ENCODE data around the gene INVS. TPM values are rescaled to one million over a fixed set of nuclear protein-coding genes. Genes with fewer than 3 reads are reported as not detected.

Gene INVS
- total and polyA plus RNA-seq, 2 donors (not counting 1 experiment from before 2014, with no cell fraction given): 13.9 to 37.0 TPM

DNA sequence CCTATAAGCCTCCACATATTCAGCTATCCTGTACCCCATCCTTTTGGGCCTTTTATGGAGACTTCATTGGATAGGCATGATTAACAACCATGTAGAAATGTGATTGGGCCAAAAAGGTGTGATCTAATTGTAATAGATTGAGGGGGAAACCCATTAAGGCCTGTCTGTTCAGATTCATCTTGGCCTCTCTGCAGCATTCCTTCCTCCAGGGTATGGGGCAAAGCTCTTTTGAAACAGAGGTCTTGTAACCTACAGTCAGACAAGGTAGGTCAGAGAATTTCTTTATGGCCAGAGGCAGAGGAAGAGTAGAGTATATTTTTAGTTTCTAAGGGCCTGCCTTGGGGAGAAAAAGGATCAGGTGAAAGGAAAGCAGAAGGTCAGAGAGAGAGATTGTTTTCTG is 98.5 kb downstream of the INVS start:
- Histone ChIP-seq H4K20me1 (ENCODE audit: control insufficient read depth, insufficient read depth, low read length, poor library complexity, severe bottlenecking) (no peaks in the 10 kb centered on the region), H3K4me2 (replicated peaks; ENCODE audit: low read depth, low read length, poor library complexity, severe bottlenecking) (no peak overlapping the region), H3K9me3 (ENCODE audit: control extremely low read depth in 1 of 3, control insufficient read depth in 2 of 3, insufficient read depth in 1 of 3, low read length in 2 of 3) (no peaks in the 10 kb centered on the region), H3K4me3 (ENCODE audit: control extremely low read depth in 1 of 5, extremely low read depth in 1 of 5, insufficient read depth in 1 of 5, low read depth in 2 of 5, low read length in 4 of 5) (no peak overlapping the region), H3K79me2 (ENCODE audit: control insufficient read depth, insufficient read depth, low read length) (no peaks in the 10 kb centered on the region), H3K27me3 (replicated peaks in 1 of 4; ENCODE audit: control extremely low read depth in 1 of 4, control insufficient read depth in 3 of 4, insufficient read depth in 4 of 4, low read length in 3 of 4) (no peaks in the 10 kb centered on the region), H3K4me1 (ENCODE audit: control insufficient read depth in 2 of 2, insufficient read depth in 2 of 2, low read length in 2 of 2) (no peaks in the 10 kb centered on the region), H3K27ac (ENCODE audit: low read length in 2 of 2) (no peak overlapping the region), H2AFZ (ENCODE audit: insufficient read depth, low read depth, low read length, poor library complexity, severe bottlenecking) (no peak overlapping the region), H3K9ac (ENCODE audit: low read length) (no peak overlapping the region), H3K36me3 (replicated peaks in 1 of 2; ENCODE audit: control extremely low read depth in 1 of 2, control insufficient read depth in 1 of 2, extremely low read depth in 1 of 2, insufficient read depth in 2 of 2, low read length in 1 of 2) (no peaks in the 10 kb centered on the region)
- no peak overlapping the region for H3K4me3 Mint-ChIP-seq
- ATAC-seq (ENCODE audit: low read depth) (no peak), DNase-seq (no peak)
- no peaks in the 10 kb centered on the region for H3K9me3 Mint-ChIP-seq (ENCODE audit: insufficient read depth)
- no peaks in the 10 kb centered on the region for H3K4me1 Mint-ChIP-seq
- no peaks in the 10 kb centered on the region for H3K27me3 Mint-ChIP-seq
- intact Hi-C loops (cut with micrococcal nuclease): no loop called here
- TF ChIP-seq, protein P1, sequence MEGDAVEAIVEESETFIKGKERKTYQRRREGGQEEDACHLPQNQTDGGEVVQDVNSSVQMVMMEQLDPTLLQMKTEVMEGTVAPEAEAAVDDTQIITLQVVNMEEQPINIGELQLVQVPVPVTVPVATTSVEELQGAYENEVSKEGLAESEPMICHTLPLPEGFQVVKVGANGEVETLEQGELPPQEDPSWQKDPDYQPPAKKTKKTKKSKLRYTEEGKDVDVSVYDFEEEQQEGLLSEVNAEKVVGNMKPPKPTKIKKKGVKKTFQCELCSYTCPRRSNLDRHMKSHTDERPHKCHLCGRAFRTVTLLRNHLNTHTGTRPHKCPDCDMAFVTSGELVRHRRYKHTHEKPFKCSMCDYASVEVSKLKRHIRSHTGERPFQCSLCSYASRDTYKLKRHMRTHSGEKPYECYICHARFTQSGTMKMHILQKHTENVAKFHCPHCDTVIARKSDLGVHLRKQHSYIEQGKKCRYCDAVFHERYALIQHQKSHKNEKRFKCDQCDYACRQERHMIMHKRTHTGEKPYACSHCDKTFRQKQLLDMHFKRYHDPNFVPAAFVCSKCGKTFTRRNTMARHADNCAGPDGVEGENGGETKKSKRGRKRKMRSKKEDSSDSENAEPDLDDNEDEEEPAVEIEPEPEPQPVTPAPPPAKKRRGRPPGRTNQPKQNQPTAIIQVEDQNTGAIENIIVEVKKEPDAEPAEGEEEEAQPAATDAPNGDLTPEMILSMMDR (IDR thresholded peaks at IDR 0.05): no peak
- no peak for TF ChIP-seq EZH2 (IDR thresholded peaks at IDR 0.05; ENCODE audit: borderline replicate concordance, insufficient read depth, low read depth, low read length, poor library complexity, severe bottlenecking)
- CTCF ChIA-PET: interaction anchor here (1.2 kb wide), 2 partner anchors 12 to 17 kb away, joined by 3 read pairs; no protein-coding TSS in a partner anchor
- no peak overlapping the region for H3K27ac Mint-ChIP-seq
- POLR2A ChIA-PET: no interaction called here

DNA sequence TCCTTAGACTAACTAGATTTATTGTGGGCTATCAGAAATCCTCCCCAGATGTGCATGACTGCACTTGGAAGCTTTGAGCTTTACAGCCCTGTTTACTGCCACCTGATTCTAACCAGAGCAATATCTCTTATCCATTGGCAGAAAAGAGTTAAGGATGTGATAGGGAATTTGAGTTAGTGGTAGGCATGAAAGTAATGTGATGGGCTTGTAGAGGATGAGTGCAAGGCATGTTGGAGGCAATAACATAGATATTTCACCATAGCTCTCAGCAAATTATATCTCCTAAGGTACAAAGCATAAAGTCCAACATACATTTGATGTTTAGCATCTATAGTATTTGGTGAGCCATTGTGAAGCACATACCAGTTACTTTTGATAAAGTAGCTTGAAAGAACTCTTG is 103.8 kb downstream of the INVS start:
- ATAC-seq (ENCODE audit: low read depth) (no peak), DNase-seq (no peak)
- Histone ChIP-seq H2AFZ (ENCODE audit: insufficient read depth, low read depth, low read length, poor library complexity, severe bottlenecking) (no peak overlapping the region), H3K79me2 (ENCODE audit: control insufficient read depth, insufficient read depth, low read length) (no peaks in the 10 kb centered on the region), H3K9me3 (ENCODE audit: control extremely low read depth in 1 of 3, control insufficient read depth in 2 of 3, insufficient read depth in 1 of 3, low read length in 2 of 3) (no peaks in the 10 kb centered on the region), H3K4me1 (ENCODE audit: control insufficient read depth in 2 of 2, insufficient read depth in 2 of 2, low read length in 2 of 2) (no peaks in the 10 kb centered on the region), H3K4me3 (ENCODE audit: control extremely low read depth in 1 of 5, extremely low read depth in 1 of 5, insufficient read depth in 1 of 5, low read depth in 2 of 5, low read length in 4 of 5) (no peak overlapping the region), H3K27ac (ENCODE audit: low read length in 2 of 2) (no peak overlapping the region), H3K27me3 (replicated peaks in 1 of 4; ENCODE audit: control extremely low read depth in 1 of 4, control insufficient read depth in 3 of 4, insufficient read depth in 4 of 4, low read length in 3 of 4) (no peaks in the 10 kb centered on the region), H3K4me2 (replicated peaks; ENCODE audit: low read depth, low read length, poor library complexity, severe bottlenecking) (no peak overlapping the region), H4K20me1 (ENCODE audit: control insufficient read depth, insufficient read depth, low read length, poor library complexity, severe bottlenecking) (no peaks in the 10 kb centered on the region), H3K9ac (ENCODE audit: low read length) (no peak overlapping the region), H3K36me3 (replicated peaks in 1 of 2; ENCODE audit: control extremely low read depth in 1 of 2, control insufficient read depth in 1 of 2, extremely low read depth in 1 of 2, insufficient read depth in 2 of 2, low read length in 1 of 2) (no peaks in the 10 kb centered on the region)
- TF ChIP-seq EZH2 (IDR thresholded peaks at IDR 0.05; ENCODE audit: borderline replicate concordance, insufficient read depth, low read depth, low read length, poor library complexity, severe bottlenecking): no peak
- TF ChIP-seq, protein P1 (IDR thresholded peaks at IDR 0.05): no peak
- Mint-ChIP-seq H3K4me3 (no peak overlapping the region), H3K27ac (no peak overlapping the region), H3K4me1 (no peaks in the 10 kb centered on the region), H3K9me3 (ENCODE audit: insufficient read depth) (no peaks in the 10 kb centered on the region), H3K27me3 (no peaks in the 10 kb centered on the region)
- POLR2A ChIA-PET: no interaction called here
- CTCF ChIA-PET: interaction anchor here (0.8 to 2.6 kb wide), 3 partner anchors 11 to 175 kb away, joined by 3 to 8 read pairs (median 6); no protein-coding TSS in a partner anchor
- intact Hi-C loops (cut with micrococcal nuclease): loop anchor here (2.0 kb wide), 1 partner anchor 16 kb away; no protein-coding TSS in a partner anchor
